Measurements from ENCODE around the gene FXN.

DNA sequence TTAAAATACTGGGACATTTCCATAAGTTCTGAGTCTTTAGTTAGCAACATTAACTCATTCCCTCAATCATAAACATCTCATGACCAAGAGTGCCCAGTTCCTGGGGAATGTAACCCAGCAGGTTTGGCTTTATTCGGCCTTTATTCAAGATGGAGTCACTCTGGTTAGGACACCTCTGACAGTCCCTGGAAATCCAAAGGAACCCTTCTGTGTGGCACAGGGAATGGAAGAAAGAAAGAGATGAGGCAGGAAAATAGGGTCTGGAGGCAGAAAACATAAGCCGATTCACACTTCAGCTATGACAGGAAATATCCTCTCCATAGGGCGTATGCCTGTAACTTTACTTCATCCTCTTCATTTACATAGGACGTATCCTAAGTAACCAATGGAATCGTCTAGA, 53.5 kb downstream of the FXN start:
- TF ChIP-seq ARNTL (CRISPR knock-in tag; IDR thresholded peaks at IDR 0.05; ENCODE audit: borderline replicate concordance, low read depth) (no peak), ZNF565 (CRISPR knock-in tag; conservative IDR thresholded peaks at IDR 0.05; ENCODE audit: low read depth) (no peak), ZFP30 (CRISPR knock-in tag; IDR thresholded peaks at IDR 0.05) (no peak), ZNF70 (CRISPR knock-in tag; IDR thresholded peaks at IDR 0.05) (no peak), RARB (CRISPR knock-in tag; IDR thresholded peaks at IDR 0.05) (no peak)
- TF ChIP-seq, protein P1, sequence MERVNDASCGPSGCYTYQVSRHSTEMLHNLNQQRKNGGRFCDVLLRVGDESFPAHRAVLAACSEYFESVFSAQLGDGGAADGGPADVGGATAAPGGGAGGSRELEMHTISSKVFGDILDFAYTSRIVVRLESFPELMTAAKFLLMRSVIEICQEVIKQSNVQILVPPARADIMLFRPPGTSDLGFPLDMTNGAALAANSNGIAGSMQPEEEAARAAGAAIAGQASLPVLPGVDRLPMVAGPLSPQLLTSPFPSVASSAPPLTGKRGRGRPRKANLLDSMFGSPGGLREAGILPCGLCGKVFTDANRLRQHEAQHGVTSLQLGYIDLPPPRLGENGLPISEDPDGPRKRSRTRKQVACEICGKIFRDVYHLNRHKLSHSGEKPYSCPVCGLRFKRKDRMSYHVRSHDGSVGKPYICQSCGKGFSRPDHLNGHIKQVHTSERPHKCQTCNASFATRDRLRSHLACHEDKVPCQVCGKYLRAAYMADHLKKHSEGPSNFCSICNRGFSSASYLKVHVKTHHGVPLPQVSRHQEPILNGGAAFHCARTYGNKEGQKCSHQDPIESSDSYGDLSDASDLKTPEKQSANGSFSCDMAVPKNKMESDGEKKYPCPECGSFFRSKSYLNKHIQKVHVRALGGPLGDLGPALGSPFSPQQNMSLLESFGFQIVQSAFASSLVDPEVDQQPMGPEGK (CRISPR knock-in tag; IDR thresholded peaks at IDR 0.05; ENCODE audit: borderline replicate concordance), result no peak
- TF ChIP-seq, protein P2, sequence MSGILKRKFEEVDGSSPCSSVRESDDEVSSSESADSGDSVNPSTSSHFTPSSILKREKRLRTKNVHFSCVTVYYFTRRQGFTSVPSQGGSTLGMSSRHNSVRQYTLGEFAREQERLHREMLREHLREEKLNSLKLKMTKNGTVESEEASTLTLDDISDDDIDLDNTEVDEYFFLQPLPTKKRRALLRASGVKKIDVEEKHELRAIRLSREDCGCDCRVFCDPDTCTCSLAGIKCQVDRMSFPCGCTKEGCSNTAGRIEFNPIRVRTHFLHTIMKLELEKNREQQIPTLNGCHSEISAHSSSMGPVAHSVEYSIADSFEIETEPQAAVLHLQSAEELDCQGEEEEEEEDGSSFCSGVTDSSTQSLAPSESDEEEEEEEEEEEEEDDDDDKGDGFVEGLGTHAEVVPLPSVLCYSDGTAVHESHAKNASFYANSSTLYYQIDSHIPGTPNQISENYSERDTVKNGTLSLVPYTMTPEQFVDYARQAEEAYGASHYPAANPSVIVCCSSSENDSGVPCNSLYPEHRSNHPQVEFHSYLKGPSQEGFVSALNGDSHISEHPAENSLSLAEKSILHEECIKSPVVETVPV (CRISPR knock-in tag; IDR thresholded peaks at IDR 0.05), result no peak

Data from SK-N-SH treated with all-trans-retinoic acid at 6 μM for 48 hours (cell line).